OCI-LY1 (cell line): ENCODE results near the gene STAMBPL1.

Source experiments
- EZH2 ChIP-seq: fragments of 200-600 bp; sonication (generic), shearing (Covaris generic); IDR thresholded peaks from 2 replicates; pipeline ENCODE4 v1.8.0; 2017; ENCODE audit warnings: borderline replicate concordance, mixed run types, mild to moderate bottlenecking, antibody characterized with exemption, low read length, moderate library complexity, mixed read lengths
- TF ChIP-seq, protein P1 (sequence below): fragments of 200-600 bp; sonication (generic), shearing (Covaris generic); IDR thresholded peaks from 2 replicates; pipeline ENCODE4 v1.5.1; 2017; ENCODE audit warnings: mild to moderate bottlenecking, antibody characterized with exemption, low read length, moderate library complexity, mixed read lengths

DNA sequence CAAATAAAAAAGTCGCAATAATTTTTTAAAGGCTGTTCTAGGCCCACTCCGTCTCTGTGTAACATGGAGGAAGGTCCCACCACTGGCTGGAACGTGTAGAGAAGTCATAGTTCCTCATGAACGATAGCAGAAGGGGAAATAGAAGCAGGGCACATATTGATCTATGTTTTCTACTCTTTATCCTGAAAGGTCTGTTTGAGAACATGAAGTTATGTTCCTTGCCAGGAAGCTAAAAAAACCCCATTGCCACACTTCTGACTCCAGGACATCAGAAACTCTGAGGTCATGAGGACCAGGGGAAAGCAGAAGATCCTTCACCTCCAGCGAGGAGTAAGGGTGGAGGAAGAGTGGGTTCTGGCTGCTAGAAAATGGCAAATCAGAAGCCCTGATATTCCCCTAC is 39.2 kb upstream of the STAMBPL1 start:
- TF ChIP-seq, protein P1, sequence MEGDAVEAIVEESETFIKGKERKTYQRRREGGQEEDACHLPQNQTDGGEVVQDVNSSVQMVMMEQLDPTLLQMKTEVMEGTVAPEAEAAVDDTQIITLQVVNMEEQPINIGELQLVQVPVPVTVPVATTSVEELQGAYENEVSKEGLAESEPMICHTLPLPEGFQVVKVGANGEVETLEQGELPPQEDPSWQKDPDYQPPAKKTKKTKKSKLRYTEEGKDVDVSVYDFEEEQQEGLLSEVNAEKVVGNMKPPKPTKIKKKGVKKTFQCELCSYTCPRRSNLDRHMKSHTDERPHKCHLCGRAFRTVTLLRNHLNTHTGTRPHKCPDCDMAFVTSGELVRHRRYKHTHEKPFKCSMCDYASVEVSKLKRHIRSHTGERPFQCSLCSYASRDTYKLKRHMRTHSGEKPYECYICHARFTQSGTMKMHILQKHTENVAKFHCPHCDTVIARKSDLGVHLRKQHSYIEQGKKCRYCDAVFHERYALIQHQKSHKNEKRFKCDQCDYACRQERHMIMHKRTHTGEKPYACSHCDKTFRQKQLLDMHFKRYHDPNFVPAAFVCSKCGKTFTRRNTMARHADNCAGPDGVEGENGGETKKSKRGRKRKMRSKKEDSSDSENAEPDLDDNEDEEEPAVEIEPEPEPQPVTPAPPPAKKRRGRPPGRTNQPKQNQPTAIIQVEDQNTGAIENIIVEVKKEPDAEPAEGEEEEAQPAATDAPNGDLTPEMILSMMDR, result no peak
- no peak for TF ChIP-seq EZH2
